ACHN (cell line): ENCODE data around the gene PRKG1.
"Not testable (repeated sequence)": the region's sequence is repeated elsewhere in the genome, so short reads cannot be mapped to it uniquely, and the experiment has no call there.

ENCODE experiments used
- DNase-seq: peaks from one replicate; pipeline ENCODE4 v3.0.0-alpha.2; 2015
- in situ Hi-C: cut with HindIII; loops from 2 replicates; pipeline ENCODE4 v1.10.0; 2017; ENCODE audit warnings: low sequenced_read_pairs, low pct_ligation_motif_present, low pct_unique_long_range_greater_than_20kb

The PRKG1 gene

GRCh38 chr10:52213321-52213752 lies 1139.0 kb downstream of the PRKG1 start:
- in situ Hi-C loops: no loop called here
- DNase-seq: no peak

- in situ Hi-C loops: no loop called here
- DNase-seq: peak; percentile 65
Observed at GRCh38 chr10:52215745-52216361, 1141.6 kb downstream of the PRKG1 start.

GRCh38 chr10:52216852-52217251 lies 1142.6 kb downstream of the PRKG1 start:
- in situ Hi-C loops: no loop called here
- DNase-seq: peak; percentile 43

GRCh38 chr10:52217531-52217930 lies 1143.2 kb downstream of the PRKG1 start:
- no peak for DNase-seq
- in situ Hi-C loops: no loop called here

GRCh38 chr10:52220947-52221346 lies 1146.7 kb downstream of the PRKG1 start:
- no peak for DNase-seq
- in situ Hi-C loops: no loop called here

- DNase-seq: no peak
- in situ Hi-C loops: no loop called here
Observed at GRCh38 chr10:52221923-52222322, 1147.6 kb downstream of the PRKG1 start.

- DNase-seq: no peak
- in situ Hi-C loops: no loop called here
Observed at GRCh38 chr10:52226197-52226847, 1152.0 kb downstream of the PRKG1 start.

GRCh38 chr10:52228556-52228955 lies 1154.3 kb downstream of the PRKG1 start:
- in situ Hi-C loops: no loop called here
- DNase-seq: no peak

GRCh38 chr10:52229291-52229931 lies 1155.1 kb downstream of the PRKG1 start:
- in situ Hi-C loops: no loop called here
- DNase-seq: no peak

- in situ Hi-C loops: no loop called here
- no peak for DNase-seq
Observed at GRCh38 chr10:52232561-52233350, 1158.5 kb downstream of the PRKG1 start.

- DNase-seq, in situ Hi-C loops: not testable (repeated sequence)
Observed at GRCh38 chr10:52233351-52233991, 1159.2 kb downstream of the PRKG1 start.

- in situ Hi-C loops: no loop called here
- DNase-seq: no peak
Observed at GRCh38 chr10:52239771-52240170, 1165.5 kb downstream of the PRKG1 start.

- no peak for DNase-seq
- in situ Hi-C loops: no loop called here
Observed at GRCh38 chr10:52245547-52245946, 1171.3 kb downstream of the PRKG1 start.

GRCh38 chr10:52247929-52248328 lies 1173.6 kb downstream of the PRKG1 start:
- DNase-seq, in situ Hi-C loops: not testable (repeated sequence)

- in situ Hi-C loops: no loop called here
- DNase-seq: no peak
Observed at GRCh38 chr10:52248697-52249306, 1174.5 kb downstream of the PRKG1 start.

GRCh38 chr10:52249850-52250395 lies 1175.6 kb downstream of the PRKG1 start:
- in situ Hi-C loops: no loop called here
- DNase-seq: no peak

- no peak for DNase-seq
- in situ Hi-C loops: no loop called here
Observed at GRCh38 chr10:52250510-52250909, 1176.2 kb downstream of the PRKG1 start.

GRCh38 chr10:52252307-52252706 lies 1178.0 kb downstream of the PRKG1 start:
- no peak for DNase-seq
- in situ Hi-C loops: no loop called here
